Renal cortical epithelial cell (primary cell): ENCODE data around the gene IL2RA. TPM values are rescaled to one million over a fixed set of nuclear protein-coding genes. Genes with fewer than 3 reads are reported as not detected.
"Not testable (repeated sequence)": the region's sequence is repeated elsewhere in the genome, so short reads cannot be mapped to it uniquely, and the experiment has no call there.

Experiments used
- DNase-seq: peaks from one replicate; pipeline ENCODE4 v3.0.0-alpha.2; 2011; ENCODE audit warnings: low read depth
- total RNA-seq: library from RNA; depleted of rRNA; stranded (reverse); fragments of >200 nt; gene quantifications from 2 replicates; pipeline ENCODE4 v1.2.3, GENCODE V29; 2014

IL2RA gene
- total RNA-seq, 1 donor from 2014 or later: not detected

DNA sequence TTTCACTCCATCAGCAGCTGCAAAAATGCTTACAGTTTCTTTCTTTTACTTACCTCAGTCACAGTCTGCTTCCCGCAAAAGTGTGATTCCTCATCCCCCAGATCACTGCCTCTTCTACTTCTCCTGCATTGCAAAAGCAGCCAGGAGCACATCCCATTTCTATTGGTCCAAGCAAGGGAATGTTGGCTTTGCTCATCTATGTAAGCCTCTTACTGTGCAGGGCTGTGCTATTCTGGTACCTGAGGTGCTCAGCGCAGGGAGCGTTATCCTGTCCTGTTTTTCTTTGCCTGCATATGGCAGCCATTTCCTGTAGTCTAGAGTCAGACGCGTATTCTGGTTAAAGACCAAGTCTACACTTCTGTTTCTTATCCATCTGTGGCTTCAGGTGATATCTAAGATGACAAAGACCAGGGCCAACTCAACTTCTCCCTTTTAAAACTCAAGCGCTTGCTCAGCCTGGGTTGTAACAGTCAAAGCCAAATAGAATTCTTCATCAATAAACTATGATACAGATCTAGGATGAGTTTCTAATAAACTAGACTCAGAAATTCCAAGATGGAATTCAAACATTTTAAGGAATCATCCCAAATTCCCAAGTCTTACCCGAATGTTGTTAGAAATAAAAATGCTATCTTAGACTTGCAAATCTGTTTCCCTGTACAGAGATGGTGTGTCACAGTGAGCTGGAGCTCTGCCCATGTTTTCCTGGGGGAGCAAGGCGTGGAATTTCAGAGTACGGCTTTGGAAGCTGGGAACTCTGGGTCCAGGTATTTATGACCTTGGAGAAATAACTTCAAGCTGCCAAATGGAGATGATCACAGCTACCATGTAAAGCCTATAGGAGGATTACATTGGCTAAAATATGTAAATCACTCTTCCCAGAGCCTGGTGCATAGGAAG lies 20.6 kb upstream of the IL2RA start:
- no peak for DNase-seq

DNA sequence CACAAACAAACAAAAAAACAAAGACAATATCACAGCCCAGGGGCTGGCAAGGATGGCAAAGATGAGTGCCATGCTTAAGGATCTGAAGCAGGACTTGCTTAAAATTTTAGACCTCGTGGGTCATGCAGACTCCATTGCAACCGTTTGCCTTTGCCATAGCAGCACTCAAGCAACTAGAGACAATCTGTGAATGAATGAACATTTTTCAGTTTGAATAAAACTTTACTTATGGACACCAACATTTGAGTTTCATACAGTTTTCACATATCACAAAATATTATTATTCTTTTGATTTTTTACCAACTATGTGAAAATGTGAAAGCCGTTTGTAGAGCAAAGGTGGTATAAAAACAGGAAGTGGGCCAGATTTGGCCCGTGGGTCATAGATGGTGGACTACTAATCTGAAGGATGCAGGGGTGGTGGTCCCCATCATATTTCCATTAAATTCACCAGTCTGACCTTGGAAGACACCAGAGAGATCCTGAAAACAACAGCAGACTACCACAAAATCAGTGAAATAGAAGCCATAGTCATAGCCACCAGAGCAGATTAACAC lies 18.3 kb upstream of the IL2RA start:
- no peak for DNase-seq

GRCh38 chr10:6079044-6079443 lies 16.9 kb upstream of the IL2RA start:
- no peak for DNase-seq

- DNase-seq: no peak
Observed at GRCh38 chr10:6077071-6077675, 15.0 kb upstream of the IL2RA start.

DNA sequence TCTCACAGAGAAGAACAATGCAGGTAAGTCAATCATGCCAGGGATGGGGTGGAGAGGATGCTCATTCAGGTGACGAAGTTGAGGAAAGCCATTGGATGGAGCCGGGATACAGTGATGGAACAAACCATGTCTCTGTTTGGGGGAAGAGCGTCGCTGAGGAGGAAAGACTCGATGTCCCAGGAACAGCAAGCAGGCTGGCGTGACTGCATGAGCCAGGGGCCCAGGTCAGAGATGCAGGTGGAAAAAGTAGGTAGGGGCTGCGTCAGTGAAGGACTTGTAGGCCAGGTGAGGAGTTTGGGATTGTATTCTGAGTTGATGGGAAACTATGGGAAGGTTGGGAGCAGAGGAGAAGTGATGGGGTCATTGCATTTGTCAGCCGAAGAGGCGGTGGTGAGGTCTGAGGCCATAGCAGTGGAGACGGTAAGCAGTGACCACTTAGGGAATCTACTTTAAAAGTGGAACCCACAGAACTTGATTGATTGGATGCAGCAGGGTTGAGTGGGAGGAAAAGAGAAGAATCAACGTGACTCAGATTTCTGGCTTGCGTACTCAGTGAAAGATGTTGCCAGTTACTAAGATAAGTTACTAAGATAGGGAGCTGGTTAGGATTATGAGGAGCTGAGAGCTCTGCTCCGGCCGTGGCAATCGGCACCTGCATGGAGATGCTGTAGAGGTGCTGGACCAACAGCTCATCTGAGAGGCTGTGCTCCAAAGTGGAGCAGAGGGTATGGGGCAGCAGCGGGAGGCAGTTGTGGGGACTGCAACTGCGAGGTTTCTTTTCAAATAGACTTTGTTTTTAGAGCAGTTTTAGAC lies 12.5 kb upstream of the IL2RA start:
- DNase-seq: peak; percentile 45

- no peak for DNase-seq
Observed at GRCh38 chr10:6072215-6072934, 10.2 kb upstream of the IL2RA start.

DNA sequence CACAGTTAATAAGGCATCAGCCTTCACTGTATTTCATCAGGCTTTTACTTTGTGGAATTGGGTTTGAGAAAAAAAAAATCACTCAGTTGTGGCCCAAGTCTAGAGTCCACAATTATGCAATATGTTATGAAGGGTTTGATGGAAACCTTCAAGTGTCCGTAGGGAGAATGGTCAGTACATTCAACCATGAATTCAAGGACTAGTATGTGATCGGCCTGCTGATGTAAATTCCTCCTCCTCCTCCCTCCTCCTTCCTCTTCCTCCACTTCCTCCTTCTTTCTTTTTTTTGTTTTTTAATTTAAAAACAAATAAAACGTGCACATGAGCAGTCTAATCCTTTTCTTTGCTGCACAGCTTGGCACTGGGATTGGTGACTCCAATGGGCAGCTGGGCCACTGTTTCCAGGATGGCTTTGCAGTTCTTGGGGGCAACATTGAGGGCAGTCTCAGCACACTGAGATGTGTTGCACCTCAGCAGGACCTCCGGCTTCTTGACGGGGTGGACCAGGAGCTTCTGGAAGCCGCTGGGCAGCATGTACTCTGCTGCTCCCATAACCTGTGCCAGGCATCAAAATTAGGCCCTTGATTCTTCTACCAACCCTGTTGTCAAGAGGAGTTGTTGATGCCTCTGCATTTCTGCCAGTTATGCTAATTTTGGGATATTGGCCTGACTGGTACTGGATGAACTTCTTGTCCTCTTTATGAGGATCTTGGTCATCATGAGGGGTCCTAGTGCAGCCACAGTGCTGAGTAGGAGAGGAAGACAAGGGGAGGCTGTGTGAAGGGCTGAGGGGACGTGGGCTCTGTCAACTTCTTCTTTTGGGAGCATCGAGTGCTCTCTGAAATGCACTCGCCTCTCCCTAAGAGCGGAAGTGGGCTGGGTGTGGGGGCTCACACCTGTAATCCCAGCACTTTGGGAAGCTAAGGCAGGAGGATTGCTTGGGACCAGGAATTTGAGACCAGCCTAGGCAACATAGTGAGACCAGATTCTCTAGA lies 9.3 kb upstream of the IL2RA start:
- DNase-seq: no peak

DNA sequence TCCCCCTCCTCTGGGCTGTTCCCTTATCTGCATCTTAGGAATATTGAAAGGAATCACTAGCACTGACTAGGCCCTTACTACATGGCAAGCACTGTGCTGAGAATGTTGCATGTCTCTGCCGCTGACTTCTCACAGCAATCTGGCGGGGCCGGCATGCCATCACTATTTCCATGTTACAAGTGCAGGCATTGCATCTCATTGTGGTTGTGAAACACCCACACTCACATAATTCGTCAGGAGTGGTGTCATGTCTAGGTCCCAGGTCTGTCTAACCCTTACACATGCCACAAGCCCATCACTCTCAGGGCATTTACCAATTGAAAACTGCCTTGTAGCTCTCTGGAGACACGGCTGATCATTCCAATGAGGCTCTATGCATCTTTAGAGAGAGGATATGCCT lies 8.5 kb upstream of the IL2RA start:
- no peak for DNase-seq

- DNase-seq: peak; percentile 72
Observed at GRCh38 chr10:6069081-6069931, 7.1 kb upstream of the IL2RA start.

GRCh38 chr10:6068422-6068821 lies 6.3 kb upstream of the IL2RA start:
- no peak for DNase-seq

DNA sequence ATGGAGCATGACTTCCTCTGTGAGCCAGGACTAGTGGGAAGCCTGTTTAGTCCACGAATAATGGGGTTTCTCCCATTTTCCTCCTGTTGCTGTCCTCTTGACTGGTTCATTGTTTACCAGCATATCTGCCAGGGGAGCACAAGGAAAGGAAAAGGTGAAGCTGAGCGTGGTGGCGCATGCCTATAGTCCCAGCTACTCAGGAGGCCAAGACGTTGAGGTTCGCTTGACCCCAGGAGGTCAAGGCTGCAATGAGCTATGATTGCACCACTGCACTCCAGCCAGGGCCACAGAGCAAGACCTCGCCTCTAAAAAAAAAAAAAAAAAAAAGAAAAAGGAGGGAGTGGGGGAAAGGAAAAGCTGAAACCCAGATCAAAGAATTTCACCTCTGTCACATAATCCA lies 5.8 kb upstream of the IL2RA start:
- no peak for DNase-seq

- no peak for DNase-seq
Observed at GRCh38 chr10:6067457-6067856, 5.3 kb upstream of the IL2RA start.

- DNase-seq: peak; percentile 61
Observed at GRCh38 chr10:6065835-6066234, 3.7 kb upstream of the IL2RA start.

GRCh38 chr10:6065406-6065805 lies 3.2 kb upstream of the IL2RA start:
- no peak for DNase-seq

DNA sequence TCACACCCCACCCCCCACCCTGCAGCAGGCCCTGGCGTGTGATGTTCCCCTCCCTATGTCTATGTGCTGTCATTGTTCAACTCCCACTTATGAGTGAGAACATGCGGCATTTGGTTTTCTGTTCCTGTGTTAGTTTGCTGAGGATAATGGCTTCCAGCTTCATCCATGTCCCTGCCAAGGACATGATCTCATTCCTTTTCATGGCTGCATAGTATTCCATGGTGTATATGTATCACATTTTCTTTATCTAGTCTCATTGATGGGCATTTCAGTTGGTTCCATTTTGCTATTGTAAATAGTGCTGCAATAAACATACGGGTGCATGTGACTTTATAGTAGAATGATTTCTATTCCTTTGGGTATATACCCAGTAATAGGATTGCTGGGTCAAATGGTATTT lies 2.6 kb upstream of the IL2RA start:
- DNase-seq: not testable (repeated sequence)

GRCh38 chr10:6064119-6064518 lies 2.0 kb upstream of the IL2RA start:
- DNase-seq: no peak

- no peak for DNase-seq
Observed at GRCh38 chr10:6061056-6061455, 1.1 kb downstream of the IL2RA start.

GRCh38 chr10:6059506-6059905 lies 2.7 kb downstream of the IL2RA start:
- DNase-seq: no peak
